T-helper 2 cell treated with Interferon-gamma antibody and Interleukin-4, amounts not matched to agents 5 μg/mL and 100 μg/mL, for 36 hours (primary cell): ENCODE measurements around the gene FMN1.

Source experiments
- DNase-seq: peaks from one replicate; pipeline ENCODE4 v3.0.0; 2021; ENCODE audit warnings: low spot score
- H3K27ac Mint-ChIP-seq: one replicate; pipeline ENCODE4 v1.8.0; 2021; ENCODE audit warnings: mild to moderate bottlenecking, mixed read lengths
- H3K27me3 Mint-ChIP-seq: one replicate; pipeline ENCODE4 v1.8.0; 2021; ENCODE audit warnings: low read depth, mixed read lengths
- H3K36me3 Mint-ChIP-seq: one replicate; pipeline ENCODE4 v1.8.0; 2021; ENCODE audit warnings: low read depth, mixed read lengths
- H3K4me1 Mint-ChIP-seq: one replicate; pipeline ENCODE4 v1.8.0; 2021; ENCODE audit warnings: low read depth, mixed read lengths
- H3K4me3 Mint-ChIP-seq: one replicate; pipeline ENCODE4 v1.8.0; 2022; ENCODE audit warnings: mild to moderate bottlenecking, moderate library complexity, mixed read lengths
- H3K9me3 Mint-ChIP-seq: one replicate; pipeline ENCODE4 v1.8.0; 2021; ENCODE audit warnings: mixed read lengths

Gene FMN1

DNA sequence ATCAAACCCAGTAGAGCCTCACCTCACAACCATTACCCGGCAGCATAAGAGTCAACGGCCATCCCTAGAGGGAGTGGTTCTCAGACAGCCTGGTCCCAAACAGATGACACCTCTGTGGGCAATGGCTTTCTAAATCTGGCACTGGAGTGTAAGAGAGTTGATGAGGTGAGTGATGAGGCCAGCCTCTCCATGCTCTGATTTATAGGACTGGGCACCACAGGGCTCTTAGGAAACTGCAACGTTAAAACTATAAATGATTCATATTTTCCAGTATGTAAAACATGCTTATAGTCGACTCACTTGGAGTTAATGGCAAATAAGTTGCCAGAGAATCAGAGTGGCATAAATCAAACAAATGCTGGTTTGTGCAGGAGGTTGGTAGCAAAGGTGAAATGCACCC lies 289.0 kb downstream of the FMN1 start:
- peaks cover 5% of the 10 kb centered on the region for H3K27me3 Mint-ChIP-seq
- no peaks in the 10 kb centered on the region for H3K36me3 Mint-ChIP-seq
- no peaks in the 10 kb centered on the region for H3K9me3 Mint-ChIP-seq
- H3K27ac Mint-ChIP-seq: no peak overlapping the region
- H3K4me1 Mint-ChIP-seq: no peaks in the 10 kb centered on the region
- DNase-seq: no peak
- H3K4me3 Mint-ChIP-seq: no peak overlapping the region

DNA sequence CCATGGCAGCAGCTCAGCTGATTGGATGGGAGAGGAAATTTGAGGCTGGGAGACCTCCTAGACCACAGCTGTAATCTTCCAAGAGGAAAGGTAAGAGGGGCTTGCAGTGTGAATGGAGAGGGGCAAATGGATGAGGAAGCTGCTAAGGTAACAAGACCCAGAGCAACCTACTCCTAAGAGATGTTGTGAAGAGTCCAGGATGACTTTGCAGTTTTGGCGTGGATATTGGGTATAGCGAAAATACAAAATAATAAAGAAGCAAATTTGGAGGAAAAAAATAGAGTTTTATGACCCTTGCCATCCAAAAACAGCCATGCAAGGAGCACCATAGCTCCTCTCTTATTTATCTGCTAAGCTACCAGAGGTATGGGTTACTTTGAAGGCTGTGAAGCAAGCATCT lies 290.1 kb downstream of the FMN1 start:
- no peak for DNase-seq
- Mint-ChIP-seq H3K27ac (no peak overlapping the region), H3K4me1 (no peaks in the 10 kb centered on the region), H3K27me3 (peaks cover 5% of the 10 kb centered on the region), H3K9me3 (no peaks in the 10 kb centered on the region), H3K36me3 (no peaks in the 10 kb centered on the region), H3K4me3 (no peak overlapping the region)

DNA sequence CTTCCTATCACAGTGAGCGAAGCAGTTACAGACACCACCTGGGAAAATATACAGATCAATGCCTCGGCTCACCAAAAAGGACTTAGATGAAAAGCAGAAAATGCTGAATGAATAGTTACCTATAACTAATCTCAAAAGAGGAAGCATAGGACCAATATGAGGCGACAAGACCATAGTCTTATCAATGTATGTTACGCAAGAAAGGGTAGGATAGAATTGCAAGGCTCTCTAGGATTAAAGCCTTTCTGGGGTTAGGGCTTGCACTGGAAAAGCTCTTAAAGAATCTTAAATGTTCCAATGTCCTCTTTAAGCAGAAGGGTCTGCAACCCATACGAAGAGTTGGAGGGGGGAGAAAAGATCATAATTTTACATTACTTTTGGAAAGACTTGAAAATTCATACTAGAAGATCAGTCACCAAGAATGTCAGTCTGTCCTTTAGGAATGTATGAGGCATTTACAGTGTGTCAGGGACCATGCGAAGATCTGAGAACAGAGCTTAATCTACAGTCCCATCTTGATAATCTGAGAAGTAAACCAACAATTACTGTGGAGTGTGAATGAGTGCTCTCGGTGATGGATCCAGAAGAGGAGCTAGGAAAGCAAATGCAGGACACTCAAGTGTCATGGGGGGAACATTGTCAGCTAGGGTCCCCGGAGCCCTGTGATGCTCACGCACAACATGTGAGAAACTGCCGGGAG lies 290.8 kb downstream of the FMN1 start:
- Mint-ChIP-seq H3K27me3 (peaks cover 5% of the 10 kb centered on the region), H3K27ac (no peak overlapping the region), H3K36me3 (no peaks in the 10 kb centered on the region), H3K4me3 (no peak overlapping the region), H3K4me1 (no peaks in the 10 kb centered on the region), H3K9me3 (no peaks in the 10 kb centered on the region)
- DNase-seq: no peak

DNA sequence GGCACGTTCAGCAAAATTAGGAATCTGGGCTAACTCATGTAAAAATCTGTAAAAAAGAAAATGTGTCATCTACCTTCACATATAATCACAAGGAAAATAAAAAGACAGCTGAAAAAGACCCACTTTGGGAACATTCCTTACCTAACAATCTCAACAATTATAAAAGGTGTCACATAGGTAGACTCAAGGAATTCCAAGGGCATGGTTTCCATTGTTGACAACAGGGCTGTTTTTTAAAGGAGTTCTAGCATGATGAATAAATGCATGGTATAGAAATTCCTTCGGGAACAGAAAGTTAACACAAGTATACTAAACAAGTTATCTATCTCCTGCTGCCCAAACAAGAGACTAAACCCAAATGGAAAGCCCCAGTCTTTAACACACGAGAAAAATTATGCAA lies 292.5 kb downstream of the FMN1 start:
- Mint-ChIP-seq H3K27ac (no peak overlapping the region), H3K27me3 (peaks cover 9% of the 10 kb centered on the region), H3K36me3 (no peaks in the 10 kb centered on the region), H3K9me3 (no peaks in the 10 kb centered on the region), H3K4me1 (no peaks in the 10 kb centered on the region), H3K4me3 (no peak overlapping the region)
- DNase-seq: no peak

DNA sequence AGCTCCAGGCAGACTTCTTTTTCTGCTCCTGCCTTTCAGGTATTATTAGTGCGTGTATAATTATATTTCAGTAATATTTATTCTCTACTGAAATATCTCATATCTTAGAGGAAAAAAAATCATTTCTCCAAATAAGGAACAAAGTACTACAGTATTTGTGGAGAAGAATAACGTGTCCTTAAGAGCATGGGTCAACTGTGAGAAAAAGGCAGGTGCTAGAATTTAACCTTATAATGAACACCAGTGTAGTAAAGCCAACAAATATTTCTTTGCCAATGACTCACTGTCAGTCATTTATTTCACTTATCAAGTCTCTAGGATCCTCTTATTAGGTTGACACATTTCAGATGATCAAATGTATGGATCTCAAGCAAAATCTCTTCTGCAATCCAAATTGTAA lies 293.3 kb downstream of the FMN1 start:
- Mint-ChIP-seq H3K27me3 (peaks cover 9% of the 10 kb centered on the region), H3K4me3 (no peak overlapping the region), H3K9me3 (no peaks in the 10 kb centered on the region), H3K4me1 (no peaks in the 10 kb centered on the region), H3K27ac (no peak overlapping the region), H3K36me3 (no peaks in the 10 kb centered on the region)
- no peak for DNase-seq

DNA sequence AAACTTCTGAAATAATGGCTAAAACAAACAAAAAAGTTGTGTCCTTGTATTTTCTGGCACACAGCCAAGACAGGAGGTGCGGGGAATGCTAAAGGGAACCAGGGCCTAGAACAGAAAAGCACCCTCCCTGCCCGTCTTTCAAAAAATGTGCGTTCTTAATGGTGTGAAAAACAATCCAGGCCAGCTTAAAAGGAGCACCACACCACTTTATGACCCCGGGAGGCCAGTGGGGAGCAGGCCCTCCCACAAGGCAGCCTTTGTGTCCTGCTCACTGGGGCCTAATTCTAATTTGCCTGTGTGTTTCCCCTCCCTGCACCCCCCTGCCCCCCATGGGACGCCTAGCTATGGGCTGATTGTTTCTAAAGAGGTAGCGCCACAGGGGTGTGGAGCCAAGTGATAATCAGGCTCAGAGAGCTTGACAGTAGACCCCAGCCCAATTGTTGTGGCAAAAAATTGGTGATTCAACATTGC lies 295.4 kb downstream of the FMN1 start:
- Mint-ChIP-seq H3K27ac (no peak overlapping the region), H3K4me3 (no peak overlapping the region), H3K36me3 (no peaks in the 10 kb centered on the region), H3K4me1 (no peaks in the 10 kb centered on the region), H3K9me3 (no peaks in the 10 kb centered on the region), H3K27me3 (peaks cover 9% of the 10 kb centered on the region)
- DNase-seq: no peak

DNA sequence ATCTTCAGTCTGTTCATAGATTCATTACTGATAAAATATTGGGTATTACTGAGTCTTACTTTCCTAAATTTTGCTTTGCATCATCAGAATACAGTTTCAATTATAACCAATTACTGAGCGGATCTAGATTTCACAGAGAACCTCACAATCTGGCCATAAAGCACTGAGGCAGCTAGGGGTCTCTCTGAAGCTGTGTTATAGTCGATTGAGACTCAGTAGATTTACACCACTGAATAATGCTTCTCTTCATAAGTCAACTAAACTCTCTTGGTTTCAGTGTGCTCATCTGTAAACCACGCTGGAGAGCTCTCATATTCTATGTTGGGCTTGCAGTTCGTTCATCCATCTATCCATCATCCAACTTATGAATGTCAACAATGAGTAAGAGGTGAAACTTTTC lies 296.1 kb downstream of the FMN1 start:
- no peak overlapping the region for H3K27ac Mint-ChIP-seq
- peaks cover 9% of the 10 kb centered on the region for H3K27me3 Mint-ChIP-seq
- H3K4me3 Mint-ChIP-seq: no peak overlapping the region
- no peaks in the 10 kb centered on the region for H3K4me1 Mint-ChIP-seq
- no peaks in the 10 kb centered on the region for H3K36me3 Mint-ChIP-seq
- no peaks in the 10 kb centered on the region for H3K9me3 Mint-ChIP-seq
- no peak for DNase-seq

DNA sequence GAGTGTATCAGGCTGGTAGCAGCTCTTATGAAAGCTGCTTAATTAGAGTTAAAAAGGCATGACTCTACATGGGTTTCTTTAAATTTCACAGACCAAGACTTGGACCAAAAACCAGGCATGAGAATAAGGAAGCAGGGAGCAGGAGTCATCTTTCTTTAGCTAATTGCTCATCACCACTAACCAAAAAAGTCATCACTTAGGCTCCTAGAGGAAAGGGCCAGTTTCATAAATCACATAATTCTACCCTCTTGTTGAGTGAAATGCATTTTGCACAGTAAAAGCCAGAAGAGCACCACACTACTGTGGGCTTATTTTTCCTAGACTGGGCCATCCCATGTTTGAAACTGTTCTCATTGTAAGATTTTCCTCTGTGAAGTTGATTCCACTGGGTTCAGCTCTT lies 301.1 kb downstream of the FMN1 start:
- Mint-ChIP-seq H3K9me3 (no peaks in the 10 kb centered on the region), H3K4me1 (no peaks in the 10 kb centered on the region), H3K27me3 (peaks cover 3% of the 10 kb centered on the region), H3K36me3 (no peaks in the 10 kb centered on the region), H3K27ac (no peak overlapping the region), H3K4me3 (no peak overlapping the region)
- DNase-seq: no peak

DNA sequence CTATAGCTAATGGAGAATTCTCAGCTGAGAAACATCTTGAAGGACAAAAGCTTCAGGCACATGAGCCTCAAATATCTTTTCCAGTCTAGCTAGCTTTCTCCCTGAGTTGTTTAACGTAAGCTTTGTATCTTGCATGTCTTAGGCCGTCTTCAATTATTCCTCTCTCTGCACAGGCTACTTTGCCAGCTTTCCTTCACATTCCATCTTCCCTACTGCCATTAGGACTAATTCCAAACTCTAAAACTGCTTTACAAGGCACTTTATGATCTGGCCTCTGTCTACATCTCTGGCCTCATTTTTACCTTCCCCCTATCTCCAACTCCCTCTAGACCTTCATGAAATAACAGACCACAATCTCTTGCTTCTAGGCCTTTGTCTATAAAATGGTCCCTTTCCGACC lies 305.3 kb downstream of the FMN1 start:
- DNase-seq: no peak
- Mint-ChIP-seq H3K9me3 (no peaks in the 10 kb centered on the region), H3K36me3 (no peaks in the 10 kb centered on the region), H3K27ac (no peak overlapping the region), H3K27me3 (no peaks in the 10 kb centered on the region), H3K4me3 (no peak overlapping the region), H3K4me1 (no peaks in the 10 kb centered on the region)

DNA sequence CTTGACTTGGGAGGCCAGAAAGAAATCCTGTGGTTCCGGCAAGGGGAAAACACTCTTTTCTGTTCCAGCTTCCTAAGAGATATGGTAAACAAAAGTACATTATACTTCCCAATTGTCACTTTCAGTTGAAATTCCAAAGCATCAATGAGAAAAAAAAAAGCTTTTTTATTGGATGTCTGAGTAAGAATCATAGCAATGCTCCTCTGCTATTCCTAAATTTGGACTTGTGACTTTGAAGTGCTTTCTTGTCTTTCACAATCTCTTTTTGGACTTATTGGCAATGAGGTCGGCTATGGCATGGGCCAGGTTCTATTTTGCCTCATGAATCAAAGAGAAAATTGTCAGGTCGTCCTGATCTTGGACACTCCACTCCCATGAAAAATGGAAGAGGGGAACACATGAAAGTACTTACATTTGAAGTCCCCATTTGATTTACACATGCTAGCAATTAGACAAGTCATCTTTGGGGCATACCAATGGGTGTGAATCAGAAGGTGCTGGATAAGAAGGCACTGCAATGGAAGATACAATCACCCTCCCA lies 306.2 kb downstream of the FMN1 start:
- Mint-ChIP-seq H3K4me1 (no peaks in the 10 kb centered on the region), H3K27me3 (no peaks in the 10 kb centered on the region), H3K9me3 (no peaks in the 10 kb centered on the region), H3K27ac (no peak overlapping the region), H3K4me3 (no peak overlapping the region), H3K36me3 (no peaks in the 10 kb centered on the region)
- no peak for DNase-seq

DNA sequence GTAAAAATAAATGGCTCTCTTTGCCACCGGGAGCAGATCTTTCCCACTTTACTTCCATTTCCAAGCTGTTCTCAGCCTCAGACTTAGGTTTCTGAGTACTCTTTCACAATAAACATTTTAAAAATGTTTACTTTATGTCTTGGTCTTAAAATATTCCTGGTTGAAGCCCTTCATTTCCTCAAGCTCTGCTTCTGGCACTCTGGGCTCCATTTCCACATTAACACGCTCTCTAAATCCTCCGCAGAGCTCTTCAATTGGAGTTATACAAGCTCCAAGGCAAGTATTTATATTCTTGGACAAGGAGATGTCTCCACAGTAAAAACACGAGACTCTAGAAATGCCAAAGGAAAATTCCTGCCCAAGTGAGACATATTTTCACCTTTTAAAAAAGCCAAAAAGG lies 307.4 kb downstream of the FMN1 start:
- no peak for DNase-seq
- H3K9me3 Mint-ChIP-seq: no peaks in the 10 kb centered on the region
- H3K27me3 Mint-ChIP-seq: no peaks in the 10 kb centered on the region
- H3K27ac Mint-ChIP-seq: no peak overlapping the region
- H3K4me1 Mint-ChIP-seq: no peaks in the 10 kb centered on the region
- no peak overlapping the region for H3K4me3 Mint-ChIP-seq
- no peaks in the 10 kb centered on the region for H3K36me3 Mint-ChIP-seq

DNA sequence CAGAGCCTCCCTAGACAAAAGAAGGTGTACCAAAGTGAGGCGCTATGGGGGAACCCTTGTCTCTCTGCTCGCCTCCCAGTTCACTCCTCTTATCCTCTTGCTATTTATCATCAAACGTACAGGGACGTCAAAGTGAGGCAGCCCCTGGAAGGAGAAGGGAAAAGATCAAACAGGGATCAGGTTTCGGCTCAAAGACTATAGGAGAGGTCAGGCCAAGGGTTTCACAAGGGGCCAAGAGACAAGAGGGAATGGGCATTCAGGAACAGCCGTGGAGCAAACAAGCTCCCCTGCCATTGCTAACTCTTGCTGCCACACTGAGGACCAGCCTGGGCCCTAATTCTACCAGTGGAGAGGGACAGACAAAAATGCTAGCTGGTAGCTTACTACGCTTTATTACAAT lies 308.1 kb downstream of the FMN1 start:
- H3K4me3 Mint-ChIP-seq: no peak overlapping the region
- H3K4me1 Mint-ChIP-seq: no peaks in the 10 kb centered on the region
- DNase-seq: no peak
- no peak overlapping the region for H3K27ac Mint-ChIP-seq
- no peaks in the 10 kb centered on the region for H3K36me3 Mint-ChIP-seq
- H3K9me3 Mint-ChIP-seq: no peaks in the 10 kb centered on the region
- no peaks in the 10 kb centered on the region for H3K27me3 Mint-ChIP-seq

DNA sequence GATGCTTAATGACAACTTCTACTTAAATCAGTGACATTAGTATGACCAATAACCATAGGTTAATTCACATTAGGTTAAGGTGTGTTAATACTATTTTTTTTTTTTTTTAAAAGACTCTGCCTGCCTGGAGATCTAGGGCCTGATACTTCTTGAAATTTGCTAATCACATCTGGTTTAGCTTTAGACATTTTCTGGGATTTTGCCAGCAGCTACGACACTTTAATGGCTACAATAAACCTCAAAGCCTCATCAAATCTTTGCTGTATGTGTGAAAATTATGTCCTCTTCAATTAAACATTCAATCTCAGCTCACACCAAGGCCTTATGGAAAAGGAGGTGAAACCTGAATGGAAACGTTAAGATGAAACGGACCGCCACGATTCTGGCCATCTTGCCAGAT lies 308.8 kb downstream of the FMN1 start:
- H3K4me1 Mint-ChIP-seq: no peaks in the 10 kb centered on the region
- no peaks in the 10 kb centered on the region for H3K27me3 Mint-ChIP-seq
- H3K36me3 Mint-ChIP-seq: no peaks in the 10 kb centered on the region
- no peak for DNase-seq
- H3K4me3 Mint-ChIP-seq: no peak overlapping the region
- no peak overlapping the region for H3K27ac Mint-ChIP-seq
- H3K9me3 Mint-ChIP-seq: no peaks in the 10 kb centered on the region

DNA sequence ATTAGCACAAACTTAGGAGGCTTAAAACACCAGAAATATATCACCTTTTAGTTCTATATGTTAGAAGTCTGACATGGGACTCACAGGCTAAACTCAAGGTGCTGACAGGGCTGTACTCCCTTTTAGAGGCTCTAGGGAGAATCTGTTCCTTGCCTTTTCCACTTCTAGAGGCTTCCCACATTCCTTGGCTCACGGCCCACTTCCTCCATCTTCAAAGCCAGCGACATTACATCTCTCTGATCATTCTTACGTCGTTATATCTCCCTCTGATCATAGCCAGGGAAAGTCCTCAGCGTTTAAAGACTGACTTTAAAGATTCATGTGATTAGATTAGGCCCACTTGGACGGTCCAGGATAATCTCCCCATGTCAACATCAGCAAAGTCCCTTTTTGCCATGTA lies 310.4 kb downstream of the FMN1 start:
- H3K27ac Mint-ChIP-seq: no peak overlapping the region
- H3K36me3 Mint-ChIP-seq: no peaks in the 10 kb centered on the region
- no peaks in the 10 kb centered on the region for H3K27me3 Mint-ChIP-seq
- H3K4me3 Mint-ChIP-seq: no peak overlapping the region
- H3K9me3 Mint-ChIP-seq: no peaks in the 10 kb centered on the region
- H3K4me1 Mint-ChIP-seq: no peaks in the 10 kb centered on the region
- no peak for DNase-seq

DNA sequence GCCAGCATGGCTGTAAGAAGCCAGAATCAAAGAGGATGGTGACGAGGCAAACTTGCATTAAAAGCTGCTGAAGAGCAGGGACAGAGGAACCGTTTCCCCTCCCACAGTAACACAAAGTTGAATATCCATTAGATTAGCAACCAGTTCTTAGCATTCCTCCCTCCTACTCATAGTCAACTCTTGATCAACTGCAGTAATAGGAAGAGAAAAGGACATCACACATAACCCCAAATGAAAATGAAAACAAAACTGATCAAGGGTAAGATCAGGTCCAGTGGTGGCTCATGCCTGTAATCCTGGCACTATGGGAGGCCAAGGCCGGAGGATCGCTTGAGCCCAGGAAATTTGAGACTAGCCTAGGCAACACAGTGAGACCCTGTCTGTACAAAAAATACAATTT lies 311.6 kb downstream of the FMN1 start:
- H3K36me3 Mint-ChIP-seq: no peaks in the 10 kb centered on the region
- H3K4me1 Mint-ChIP-seq: no peaks in the 10 kb centered on the region
- H3K4me3 Mint-ChIP-seq: no peak overlapping the region
- H3K27me3 Mint-ChIP-seq: peaks cover 3% of the 10 kb centered on the region
- DNase-seq: no peak
- H3K9me3 Mint-ChIP-seq: no peaks in the 10 kb centered on the region
- H3K27ac Mint-ChIP-seq: no peak overlapping the region
